ENCODE data around the gene BRAF.
"Not testable (repeated sequence)": the region's sequence is repeated elsewhere in the genome, so short reads cannot be mapped to it uniquely, and the experiment has no call there.

The BRAF gene

DNA sequence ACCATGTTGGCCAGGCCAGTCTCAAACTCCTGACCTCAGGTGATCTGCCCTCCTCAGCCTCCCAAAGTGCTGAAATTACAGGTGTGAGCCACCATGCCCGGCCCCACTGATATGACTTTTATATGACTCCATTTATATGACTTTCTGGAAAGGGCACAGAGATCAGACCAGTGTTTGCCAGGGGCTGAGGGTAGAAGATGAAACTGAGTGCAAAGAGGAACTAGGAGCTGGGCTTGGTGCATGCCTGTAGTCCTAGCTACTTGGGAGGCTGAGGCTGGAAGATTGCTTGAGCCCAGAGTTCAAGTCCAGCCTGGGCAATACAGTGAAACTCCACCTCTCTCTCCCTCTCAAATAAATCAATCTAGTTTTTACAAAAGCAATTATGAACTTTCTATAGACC lies 7.5 kb downstream of the BRAF start:
- DNase-seq = no peak

DNA sequence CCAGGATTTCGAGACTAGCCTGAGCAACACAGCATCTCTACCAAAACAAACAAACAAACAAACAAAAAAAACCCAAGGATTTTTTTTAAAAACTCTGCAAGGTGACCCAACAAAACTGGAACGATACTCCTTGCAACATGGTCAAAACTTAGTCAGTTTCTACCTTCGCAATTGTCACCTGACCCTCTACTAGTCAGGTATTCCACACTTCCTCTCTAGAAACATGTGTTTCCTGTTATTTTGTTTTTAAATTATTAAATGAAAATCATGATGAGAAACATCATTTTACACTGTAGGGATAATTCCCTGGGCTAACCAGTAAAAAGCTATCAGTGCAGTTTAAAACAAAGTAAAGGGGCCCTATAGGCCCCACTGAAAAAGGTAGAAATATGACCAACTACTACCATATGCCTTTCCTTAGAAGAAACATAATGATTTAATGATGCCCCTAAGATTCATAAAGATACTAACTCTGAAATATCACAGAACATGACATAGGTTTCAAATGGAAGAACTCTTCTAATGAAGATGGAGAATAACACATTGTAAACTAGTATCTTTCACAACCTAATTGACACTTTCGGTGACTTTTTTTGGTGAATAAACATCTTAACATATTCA lies 8.7 kb downstream of the BRAF start:
- DNase-seq = no peak

DNA sequence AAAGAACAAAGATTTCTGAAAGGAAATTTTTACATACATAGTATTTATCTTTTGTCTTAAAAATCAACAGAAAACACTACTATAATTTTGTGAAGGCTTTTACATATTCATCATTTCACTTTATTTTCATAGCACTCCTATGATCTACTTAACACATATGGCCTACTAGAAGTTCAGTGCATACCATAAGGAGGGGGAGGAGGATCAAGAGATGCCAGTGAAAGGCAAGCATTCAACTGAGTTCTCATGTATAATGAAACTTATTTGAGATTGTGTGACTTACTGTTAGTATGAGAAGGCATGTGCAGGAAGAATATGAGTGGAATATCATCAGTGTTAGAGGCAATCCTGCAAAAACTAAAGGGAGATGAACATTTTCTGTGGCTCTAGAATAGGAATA lies 10.6 kb downstream of the BRAF start:
- no peak for DNase-seq

- not testable (repeated sequence) for DNase-seq
Observed at GRCh38 chr7:140913596-140913928, 11.2 kb downstream of the BRAF start.

DNA sequence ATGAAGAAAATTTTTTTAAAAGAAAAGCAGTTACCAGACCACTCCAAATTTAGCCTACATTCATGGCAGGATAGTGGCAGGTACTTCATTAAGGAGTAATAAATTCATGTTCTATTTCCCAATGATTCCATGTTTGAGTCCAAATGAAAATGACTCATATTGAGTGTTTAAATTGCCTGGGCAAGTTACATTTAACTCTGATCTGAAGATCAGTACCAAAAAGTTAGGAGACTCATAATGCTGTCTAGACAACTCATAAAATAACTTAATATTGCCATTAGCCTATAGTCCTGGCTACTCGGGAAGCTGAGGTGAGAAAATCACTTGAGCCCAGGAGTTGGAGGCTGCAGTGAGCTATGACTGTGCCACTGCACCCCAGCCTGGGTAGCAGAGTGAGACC lies 13.0 kb downstream of the BRAF start:
- DNase-seq = no peak

- no peak for DNase-seq
Observed at GRCh38 chr7:140909476-140910161, 15.1 kb downstream of the BRAF start.

GRCh38 chr7:140908361-140908760 lies 16.4 kb downstream of the BRAF start:
- DNase-seq = no peak

DNA sequence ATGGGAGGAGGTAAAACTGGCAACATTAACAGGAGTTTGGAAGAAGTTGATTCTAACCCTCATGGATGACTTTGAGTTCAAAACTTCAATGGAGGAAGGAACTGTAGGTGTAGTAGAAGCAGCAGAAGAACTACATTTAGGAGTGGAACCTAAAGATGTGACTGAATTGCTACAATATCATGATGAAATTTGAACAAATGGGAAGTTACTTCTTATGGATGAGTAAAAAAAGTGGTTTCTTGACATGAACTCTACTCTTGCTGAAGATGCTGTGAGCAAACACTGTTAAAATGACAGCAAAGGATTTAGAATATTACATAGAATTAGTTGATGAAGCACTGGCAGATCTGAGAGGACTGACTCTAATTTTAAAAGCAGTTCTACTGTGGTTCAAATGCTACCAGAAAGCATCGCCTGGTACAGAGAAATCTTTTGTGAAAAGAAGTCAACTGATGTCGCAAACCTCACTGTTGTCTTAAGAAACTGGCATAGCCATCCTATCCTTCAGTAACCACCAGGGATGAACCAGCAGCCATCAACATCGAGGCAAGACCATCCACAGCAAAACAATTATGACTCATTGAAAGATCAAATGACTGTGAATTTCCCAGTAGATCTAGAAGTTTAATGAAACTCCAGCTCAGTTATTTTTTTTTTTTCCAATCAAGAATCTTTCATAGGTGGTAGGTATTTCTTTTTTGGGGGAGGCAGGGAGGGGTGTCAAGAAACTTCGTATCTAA lies 20.8 kb downstream of the BRAF start:
- DNase-seq = no peak

DNA sequence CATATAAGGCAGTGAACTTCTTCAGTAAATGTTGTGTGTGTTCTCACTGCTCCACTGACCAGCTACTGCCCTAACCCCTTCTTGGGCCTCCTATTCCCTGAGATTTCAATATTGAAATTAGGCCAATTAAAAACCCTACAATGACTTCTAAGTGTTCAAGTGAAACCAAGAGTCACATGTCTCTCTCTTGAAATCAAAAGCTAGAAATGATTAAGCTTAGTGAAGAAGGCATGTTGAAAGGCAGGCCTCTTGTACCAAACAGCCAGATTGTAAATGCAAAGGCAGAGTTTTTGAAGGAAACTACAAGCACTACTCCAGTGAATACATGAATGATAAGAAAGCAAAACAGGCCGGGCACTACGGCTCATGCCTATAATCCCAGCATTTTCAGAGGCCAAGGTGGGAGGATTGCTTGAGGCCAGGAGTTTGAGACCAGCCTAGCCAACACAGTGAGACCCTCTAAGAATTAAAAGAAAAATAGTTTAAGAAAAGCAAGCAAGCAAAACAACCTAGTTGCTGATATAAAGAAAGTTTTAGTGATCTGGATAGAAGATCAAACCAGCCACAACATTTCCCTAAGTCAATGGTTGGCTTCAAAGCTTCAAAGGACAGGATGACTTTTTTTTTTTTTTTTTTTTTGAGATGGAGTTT lies 22.3 kb downstream of the BRAF start:
- DNase-seq = no peak

GRCh38 chr7:140901941-140902302 lies 22.8 kb downstream of the BRAF start:
- no peak for DNase-seq

DNA sequence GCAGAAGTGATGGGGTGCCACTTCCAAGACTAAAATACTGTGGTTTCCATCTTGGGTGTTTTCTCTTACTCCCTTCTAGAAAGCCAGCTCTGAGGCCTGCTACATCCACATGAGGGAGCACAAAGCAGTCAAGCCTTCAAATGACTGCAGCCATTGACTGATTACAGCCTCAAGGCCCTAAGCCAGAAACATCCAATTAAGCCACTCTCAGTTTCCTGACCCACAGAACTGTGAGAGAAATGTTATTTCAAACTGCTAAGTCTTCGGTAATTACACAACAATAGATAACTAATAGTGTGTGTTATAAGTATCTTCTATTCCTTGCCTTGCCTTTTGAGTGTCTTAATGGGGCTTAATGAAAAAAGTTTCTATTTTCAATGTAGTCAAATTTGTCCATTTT lies 24.8 kb downstream of the BRAF start:
- peak; percentile 34 for DNase-seq

DNA sequence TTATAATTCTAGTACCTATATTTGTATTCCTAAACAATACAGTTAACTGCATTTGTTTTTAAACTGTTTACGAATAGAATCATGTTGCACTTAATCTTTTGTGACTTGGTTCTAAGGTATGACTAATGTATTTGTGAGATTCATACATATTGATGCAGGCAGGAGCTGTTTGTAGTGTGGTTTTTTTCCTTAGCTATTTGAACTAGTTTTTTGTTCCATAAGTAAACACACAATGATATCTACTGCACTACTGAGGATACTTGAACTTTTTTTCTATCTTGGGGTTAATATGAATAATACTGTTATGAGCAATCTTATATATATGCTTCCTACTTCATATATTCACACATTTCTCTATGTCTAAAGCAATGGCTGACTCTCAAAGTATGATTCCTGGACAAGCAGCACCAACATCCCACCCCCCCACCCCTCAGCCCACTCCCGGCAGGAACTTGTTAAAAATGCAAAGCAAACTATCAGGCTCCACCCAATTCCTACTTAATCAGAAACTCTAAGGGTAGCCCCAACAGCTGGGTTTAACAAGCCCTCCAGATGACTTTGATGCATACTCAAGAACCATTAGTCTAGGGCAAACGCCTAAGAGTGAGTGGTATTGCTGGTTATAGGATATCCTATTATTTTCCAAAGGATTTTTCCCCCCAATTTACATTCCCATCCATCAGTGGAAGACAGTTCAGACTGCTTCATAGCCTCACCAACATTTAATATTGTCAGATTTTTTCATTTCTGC lies 25.8 kb downstream of the BRAF start:
- no peak for DNase-seq

DNA sequence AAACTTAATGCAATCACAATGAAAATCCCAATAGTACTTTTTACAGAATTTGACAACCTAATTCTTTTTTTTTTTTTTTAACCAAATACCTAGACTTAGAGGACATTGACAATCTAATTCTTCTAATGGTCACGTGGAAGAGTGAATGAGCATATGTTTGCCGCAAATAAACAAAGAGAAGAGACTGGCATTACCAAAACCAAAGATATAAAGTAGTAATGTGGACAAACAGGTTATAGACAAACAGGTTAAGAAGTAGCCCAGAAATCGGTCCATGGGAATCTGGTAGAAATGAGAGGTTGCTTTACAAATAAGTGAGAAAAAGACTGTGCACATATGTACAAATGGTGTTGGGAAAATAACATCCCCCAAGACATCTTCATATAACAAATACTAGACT lies 27.7 kb downstream of the BRAF start:
- no peak for DNase-seq

DNA sequence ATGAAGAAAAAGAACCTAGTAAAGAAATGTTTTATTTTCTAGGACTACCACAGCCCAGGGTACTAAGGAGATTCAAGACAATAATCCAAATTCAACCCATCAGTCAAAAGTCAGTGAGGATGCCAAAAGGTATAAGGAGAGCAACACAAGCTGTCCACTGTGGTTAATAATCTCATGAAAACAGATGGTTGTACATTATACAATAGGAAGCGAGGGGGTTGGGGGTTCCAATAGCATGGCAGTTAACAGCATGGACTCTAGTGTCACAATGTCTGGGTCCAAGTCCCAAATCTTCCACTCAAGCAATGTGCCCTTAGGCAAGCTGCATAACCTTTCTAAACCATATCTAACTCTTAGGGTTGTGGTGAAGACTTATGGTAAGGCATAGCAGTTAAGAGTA lies 35.1 kb downstream of the BRAF start:
- no peak for DNase-seq

DNA sequence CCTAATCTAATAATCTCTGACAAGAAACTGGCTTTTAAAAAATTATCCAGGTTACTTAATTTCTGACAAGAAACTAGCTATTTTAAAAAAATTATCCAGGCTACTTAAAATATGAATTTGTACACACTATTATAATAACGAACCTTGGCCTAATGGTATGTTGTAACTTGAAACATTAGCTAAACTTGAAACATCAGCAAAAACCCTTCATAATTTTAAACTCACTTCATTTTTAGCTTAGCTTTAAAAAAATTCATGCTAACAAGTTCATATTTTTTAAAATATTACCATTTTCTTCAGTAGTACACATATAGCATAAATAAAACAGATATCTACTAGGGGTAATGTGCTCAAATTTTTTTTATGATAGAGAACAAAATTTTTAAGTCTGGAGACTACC lies 35.6 kb downstream of the BRAF start:
- DNase-seq = no peak

- no peak for DNase-seq
Observed at GRCh38 chr7:140888087-140888486, 36.6 kb downstream of the BRAF start.

GRCh38 chr7:140885735-140886334 lies 38.9 kb downstream of the BRAF start:
- DNase-seq = no peak

DNA sequence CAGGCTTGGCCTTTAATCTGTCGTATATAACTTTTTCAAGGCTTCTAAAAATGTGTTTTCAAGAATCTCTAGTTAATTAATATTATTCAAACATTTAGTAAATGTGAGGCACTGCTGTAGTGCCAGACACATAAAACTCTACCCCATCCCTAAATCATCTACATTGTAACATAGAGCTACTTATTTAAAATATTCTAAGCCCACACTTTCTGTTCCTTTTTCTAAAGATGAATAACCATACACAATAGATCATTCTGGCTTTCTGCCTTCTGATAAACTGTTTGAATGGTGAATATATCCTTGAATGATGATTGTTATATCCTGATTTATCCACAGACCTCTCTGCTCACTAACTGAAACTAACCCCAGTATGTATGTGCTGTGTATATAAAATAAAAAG lies 41.4 kb downstream of the BRAF start:
- DNase-seq = no peak

DNA sequence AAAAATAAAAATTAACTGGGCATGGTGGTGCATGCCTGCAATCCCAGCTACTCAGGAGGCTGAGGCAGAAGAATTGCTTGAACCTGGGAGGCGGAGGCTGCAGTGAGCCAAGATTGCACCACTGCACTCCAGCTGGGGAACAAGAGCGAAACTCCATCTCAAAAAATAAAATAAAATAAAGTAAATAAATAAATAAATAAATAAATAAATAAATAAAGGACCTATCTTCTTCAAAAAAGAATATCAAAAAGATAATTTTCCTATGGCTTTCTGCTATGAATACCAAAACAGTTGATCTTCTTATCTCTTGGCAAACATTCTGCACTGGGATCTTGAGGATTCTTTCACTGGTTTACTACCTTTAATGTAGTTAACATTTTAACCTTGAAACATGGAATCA lies 41.9 kb downstream of the BRAF start:
- not testable (repeated sequence) for DNase-seq

DNA sequence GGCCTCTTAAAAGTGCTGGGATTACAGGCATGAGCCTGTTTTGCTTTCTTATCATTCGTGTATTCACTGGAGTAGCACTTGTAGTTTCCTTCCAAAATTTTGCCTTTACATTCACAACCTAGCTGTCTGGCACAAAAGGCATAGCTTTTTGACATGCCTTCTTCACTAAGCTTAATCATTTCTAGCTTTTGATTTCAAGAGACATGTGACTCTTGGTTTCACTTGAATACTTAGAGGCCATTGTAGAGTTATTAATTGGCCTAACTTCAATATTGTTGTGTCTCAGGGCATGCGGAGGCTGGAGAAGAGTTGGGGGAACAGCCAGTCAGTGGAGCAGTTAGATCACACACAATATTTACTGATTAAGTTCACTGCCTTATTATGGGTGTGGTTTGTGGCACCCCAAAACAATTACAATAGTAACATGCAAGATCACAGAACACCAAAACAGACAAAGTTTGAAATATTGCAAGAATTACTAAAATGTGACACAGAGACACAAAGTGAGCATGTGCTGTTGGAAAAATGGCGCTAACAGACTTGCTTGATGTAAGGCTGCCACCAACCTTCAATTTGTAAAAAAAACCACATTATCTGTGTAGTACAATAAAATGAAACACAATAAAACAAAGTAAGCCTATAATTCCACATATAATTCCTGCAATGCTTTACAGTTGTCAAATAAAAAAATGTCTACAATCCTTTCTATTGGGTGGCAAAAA lies 43.1 kb downstream of the BRAF start:
- DNase-seq = no peak

DNA sequence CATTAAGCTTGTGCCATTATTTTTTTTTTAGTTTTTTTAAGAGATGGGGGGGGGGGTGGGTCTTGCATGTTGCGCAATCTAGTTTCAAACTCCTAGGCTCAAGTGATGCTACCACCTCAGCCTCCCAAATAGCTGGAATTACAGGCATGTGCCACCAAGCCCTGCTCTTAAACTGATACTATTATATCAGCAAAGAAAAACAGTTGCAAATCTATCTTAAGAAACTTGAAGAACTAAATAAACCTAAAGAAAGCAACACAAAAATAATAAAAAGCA lies 47.5 kb downstream of the BRAF start:
- no peak for DNase-seq

DNA sequence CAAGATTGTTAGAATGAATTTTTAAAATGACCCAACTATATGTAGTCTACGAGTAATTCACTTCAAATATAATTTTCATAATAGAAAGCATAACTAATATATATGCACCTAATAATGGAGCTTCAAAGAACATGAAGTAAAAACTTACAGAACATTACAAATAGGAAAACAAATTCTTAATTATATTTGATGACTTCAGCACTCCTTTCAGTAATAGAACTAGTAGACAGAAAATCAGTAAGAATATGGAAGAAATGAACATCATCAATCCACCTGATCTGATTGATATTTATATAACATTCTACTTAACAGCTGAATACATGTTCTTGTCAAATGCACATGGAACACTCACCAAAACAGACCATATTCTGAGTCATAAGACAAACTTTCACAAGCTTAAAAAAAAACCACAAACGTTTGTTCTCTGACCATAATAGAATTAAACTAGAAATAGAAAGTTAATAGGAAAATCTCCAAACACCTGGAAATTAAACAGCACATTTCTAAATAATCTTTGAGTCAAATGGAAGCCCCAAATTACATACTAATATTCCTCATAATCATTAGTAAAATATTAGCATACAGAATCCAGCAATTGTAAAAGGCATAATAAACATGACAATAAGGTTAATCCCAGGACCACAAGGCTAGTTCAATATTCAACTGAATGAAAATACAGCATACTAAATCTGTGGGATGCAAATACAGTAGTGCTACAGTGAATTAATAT lies 48.0 kb downstream of the BRAF start:
- DNase-seq = no peak
